NCI-H1417 treated with DMSO at 0.1 percent for 48 hours (cell line): ENCODE results near the gene RRAGB.
"Not testable (repeated sequence)": the region's sequence is repeated elsewhere in the genome, so short reads cannot be mapped to it uniquely, and the experiment has no call there.

Experiments used
- DNase-seq: peaks from one replicate; lab custom pipeline; 2025; lab: John Stamatoyannopoulos, UW

The RRAGB gene, protein sequence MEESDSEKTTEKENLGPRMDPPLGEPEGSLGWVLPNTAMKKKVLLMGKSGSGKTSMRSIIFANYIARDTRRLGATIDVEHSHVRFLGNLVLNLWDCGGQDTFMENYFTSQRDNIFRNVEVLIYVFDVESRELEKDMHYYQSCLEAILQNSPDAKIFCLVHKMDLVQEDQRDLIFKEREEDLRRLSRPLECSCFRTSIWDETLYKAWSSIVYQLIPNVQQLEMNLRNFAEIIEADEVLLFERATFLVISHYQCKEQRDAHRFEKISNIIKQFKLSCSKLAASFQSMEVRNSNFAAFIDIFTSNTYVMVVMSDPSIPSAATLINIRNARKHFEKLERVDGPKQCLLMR

DNA sequence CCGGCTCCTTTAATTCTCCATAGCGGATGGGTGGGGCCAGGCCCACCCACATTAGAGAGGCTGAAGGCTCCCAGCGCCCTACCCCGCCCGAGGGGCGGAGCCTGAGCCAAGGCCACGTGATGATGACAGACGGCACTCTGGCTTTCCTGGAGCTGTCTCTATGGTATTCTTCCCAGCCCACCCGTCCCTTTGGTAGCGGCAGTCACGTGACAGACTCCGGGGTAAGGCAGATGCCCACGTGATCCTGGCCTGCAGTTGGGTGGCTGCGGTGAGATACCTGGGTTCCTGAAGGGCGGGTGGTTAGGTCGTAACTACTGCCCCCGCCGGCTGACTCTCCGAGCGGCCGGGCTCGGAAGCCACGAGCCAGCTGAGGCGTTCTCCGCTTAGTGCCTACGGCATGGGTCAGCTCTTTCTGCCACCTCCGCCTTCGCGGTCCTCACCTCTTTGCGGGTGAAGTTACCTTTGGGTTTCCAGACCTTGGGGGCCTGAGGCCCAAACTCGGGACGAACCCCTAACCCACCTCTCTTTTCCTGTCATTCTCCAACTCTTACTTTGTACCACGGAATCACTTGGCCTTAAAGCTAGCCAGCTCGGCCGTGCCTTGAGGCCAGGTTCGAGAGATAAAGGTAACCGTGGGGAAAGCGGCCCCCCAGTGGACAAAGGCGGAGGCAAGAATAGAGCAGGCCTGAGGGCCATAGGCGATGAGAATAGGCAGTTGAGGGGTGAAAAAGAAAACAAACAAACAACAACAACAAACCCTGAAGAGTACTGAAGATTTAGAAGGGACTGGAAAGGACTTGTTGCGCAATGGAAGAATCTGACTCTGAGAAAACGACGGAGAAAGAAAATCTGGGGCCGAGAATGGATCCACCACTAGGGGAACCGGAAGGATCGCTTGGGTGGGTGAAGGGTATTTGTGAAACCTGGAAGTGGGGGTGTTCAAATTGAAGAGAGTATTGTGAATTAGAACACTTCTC, at the start of gene RRAGB:
RRAGB (plus strand) TSS at position 229 of the 977 bp plus-strand sequence; CDS start at position 808, 579 bp downstream.
- peak; percentile 54 for DNase-seq

DNA sequence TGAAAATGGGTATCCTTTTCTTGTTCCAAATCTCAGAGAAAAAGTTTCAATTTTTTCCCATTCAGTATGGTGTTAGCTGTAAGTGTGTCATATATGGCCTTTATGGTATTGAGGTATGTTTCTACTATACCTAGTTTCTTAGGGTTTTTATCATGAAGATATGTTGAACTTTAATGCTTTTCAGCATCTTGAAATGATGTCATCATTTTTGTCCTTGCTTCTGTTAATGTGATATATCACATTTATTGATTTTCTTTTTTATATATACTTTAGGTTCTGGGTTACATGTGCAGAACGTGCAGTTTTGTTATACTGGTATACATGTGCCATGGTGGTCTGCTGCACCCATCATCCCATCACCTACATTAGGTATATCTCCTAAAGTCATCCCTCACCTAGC, 49.5 kb upstream of the RRAGB start:
- DNase-seq: no peak

DNA sequence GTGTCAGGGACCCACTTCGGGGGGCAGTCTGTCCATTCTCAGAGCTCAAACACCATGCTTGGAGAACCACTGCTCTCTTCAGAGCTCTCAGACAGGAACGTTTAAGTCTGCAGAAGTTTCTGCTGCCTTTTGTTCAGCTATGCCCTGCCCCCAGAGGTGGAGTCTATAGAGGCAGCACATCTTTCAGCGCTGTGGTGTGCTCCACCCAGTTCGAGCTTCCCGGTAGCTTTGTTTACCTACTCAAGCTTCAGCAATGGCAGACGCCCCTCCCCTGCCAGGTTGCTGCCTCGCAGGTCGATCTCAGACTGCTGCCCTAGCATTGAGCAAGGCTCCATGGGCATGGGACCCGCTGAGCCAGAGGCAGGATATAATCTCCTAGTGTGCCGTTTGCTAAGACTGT, 29.0 kb upstream of the RRAGB start:
- not testable (repeated sequence) for DNase-seq

DNA sequence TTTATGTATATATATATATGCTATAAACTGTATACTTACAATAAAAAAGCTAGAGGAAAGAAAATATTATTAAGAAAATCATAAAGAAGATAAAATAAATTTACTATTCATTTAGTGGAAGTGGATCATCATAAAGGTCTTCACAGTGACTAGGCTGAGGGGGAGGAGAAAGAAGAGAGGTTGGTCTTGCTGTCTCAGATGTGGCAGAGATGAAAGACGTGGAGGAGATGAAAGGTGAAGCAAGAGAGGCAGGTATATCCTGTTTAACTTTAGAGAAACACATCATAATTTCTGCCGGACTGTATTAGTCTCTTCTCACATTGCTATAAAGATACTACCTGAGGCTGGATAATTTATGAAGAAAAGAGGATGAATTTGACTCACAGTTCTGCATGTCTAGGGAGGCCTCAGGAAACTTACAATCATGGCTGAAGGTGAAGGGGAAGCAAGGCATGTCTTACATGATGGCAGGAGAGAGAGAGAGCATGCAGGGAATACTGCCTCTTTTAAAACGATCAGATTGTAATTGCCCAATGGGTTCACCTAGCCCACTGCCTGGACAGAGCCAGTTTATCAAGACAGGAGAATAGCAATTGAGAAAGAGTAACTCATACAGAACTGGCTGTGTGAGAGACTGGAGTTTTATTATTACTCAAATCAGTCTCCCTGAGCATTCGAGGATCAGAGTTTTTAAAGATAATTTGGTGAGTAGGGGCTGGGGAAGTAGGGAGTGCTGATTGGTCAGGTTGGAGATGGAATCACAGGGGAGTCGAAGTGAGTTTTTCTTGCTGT, 22.1 kb upstream of the RRAGB start:
- DNase-seq: no peak

DNA sequence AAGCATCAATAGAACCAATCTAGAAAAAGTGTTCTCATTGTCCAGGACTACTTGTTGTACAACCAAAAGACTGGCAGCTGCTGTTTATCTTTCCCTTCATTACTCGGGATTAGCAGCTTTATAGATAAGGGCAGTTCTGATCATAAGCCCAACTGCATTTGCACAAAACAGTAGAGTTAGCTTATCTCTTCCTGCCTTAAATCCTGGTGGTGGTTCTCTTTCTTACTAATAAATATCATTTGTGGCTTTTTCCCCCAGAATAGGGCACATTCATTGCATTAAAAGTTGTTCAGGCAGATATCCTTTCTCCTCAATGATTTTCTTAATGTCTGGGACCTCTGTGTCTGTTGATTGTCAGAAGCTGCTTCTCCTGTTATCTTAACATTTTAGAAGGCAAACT, 20.2 kb upstream of the RRAGB start:
- DNase-seq: no peak

DNA sequence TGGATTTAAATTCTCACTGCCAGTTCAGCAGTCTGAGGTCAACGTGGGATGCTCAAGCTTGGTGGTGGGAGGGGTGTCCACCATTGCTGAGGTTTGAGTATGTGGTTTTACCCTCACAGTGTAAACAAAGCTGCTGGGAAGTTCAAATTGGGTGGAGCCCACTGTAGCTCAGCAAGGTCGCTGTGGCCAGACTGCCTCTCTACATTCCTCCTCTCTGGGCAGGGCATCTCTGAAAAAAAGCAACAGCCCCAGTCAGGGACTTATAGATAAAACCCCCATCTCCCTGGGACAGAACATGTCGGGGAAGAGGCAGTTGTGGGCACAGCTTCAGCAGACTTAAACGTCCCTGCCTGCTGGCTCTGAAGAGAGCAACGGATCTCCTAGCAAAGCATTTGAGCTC, 14.9 kb upstream of the RRAGB start:
- DNase-seq: no peak

DNA sequence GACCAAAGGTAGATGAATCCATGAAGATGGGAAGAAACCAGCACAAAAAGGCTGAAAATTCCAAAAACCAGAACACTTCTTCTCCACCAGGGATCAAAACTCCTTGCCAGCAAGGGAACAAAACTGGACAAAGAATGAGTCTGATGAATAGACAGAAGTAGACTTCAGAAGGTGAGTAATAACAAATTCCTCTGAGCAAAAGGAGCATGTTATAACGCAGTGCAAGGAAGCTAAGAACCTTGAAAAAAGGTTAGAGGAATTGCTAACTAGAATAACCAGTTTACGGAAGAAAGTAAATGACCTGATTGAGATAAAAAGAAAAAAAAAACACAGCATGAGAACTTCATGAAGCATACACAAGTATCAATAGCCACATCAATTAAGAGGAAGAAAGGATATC, 14.1 kb upstream of the RRAGB start:
- not testable (repeated sequence) for DNase-seq

DNA sequence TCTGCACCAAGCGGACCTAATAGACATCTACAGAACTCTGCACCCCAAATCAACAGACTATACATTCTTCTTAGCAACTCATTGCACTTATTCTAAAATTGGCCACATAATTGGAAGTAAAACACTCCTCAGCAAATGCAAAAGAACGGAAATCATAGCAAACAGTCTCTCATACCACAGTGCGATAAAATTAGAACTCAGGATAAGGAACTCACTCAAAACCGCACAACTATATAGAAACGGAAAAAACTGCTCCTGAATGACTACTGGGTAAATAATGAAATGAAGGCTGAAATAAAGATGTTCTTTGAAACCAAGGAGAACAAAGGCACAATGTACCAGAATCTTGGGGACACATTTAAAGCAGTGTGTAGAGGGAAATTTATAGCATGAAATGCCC, 12.5 kb upstream of the RRAGB start:
- not testable (repeated sequence) for DNase-seq

DNA sequence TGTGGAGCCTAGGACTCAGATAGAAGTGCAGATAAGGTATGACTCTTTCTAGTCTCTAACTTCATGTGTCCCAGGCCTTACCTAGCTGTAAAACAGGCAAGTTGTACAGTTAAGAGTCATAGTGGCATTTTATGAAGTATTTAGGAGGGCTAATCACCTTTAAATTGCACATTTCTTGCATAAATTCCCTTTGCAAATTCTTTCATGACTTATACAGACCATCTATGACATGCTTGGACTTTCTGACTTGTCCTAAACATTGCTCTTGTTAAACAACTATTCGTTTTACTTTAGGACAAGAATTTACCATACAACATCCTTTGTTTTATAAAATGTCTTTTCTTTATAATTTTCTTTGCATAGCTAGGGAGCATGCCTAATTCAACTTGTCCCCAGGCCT, 7.8 kb upstream of the RRAGB start:
- no peak for DNase-seq

DNA sequence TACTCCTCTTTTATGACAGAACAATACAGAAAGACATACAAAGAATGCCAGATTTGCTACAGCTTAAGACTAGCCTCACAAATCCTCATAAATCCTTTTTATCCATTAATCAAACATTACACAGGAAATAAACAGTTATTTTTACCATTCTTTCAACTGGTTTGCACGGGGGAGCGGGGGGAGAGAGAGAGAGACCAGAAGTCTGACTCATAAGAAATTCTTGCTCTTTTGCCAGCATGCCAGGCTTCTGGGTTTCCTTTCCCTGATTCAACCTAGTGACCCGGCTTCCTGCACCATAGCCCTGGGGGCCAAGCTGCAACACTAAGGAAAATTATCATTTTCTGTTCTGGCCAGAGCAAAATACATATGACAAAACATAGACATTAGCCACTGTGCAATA, 6.8 kb upstream of the RRAGB start:
- DNase-seq: no peak

DNA sequence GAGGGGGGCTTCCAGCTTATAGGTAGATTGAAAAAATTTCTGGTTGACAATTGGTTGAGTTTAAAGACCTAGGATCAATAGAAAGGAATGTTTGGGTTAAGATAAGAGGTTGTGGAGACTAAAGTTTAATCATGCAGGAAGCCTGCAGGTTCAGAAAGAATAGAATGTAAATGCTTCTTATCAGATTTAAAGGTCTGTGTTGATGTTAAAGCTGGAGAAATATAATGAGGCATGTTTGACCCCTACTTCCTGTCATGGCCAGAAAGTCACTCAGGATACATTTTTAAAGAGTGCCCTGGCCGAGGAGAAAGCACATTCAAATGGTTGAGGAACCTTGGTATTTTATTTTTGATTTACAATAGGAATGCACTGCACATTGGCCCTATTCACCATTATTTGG, 3.9 kb upstream of the RRAGB start:
- DNase-seq: no peak

DNA sequence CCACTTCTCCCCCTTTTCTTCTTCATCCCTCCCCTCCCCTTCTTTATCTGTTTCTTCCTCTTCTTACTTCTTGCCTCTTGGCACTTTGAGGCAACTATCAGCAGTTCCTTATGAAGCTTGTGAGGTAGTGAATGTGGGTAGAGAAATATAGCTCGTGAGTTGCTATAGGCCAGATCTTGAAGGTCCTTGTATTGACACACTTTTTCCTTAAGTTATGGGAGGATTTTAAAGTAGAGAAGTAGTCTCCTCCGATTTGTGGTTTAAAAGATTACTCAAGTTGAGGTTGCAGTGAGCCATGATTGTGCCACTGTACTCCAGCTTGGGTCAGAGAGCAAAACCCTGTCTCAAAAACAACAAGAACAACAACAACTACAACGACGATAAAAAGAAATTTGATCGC, 3.4 kb upstream of the RRAGB start:
- no peak for DNase-seq

DNA sequence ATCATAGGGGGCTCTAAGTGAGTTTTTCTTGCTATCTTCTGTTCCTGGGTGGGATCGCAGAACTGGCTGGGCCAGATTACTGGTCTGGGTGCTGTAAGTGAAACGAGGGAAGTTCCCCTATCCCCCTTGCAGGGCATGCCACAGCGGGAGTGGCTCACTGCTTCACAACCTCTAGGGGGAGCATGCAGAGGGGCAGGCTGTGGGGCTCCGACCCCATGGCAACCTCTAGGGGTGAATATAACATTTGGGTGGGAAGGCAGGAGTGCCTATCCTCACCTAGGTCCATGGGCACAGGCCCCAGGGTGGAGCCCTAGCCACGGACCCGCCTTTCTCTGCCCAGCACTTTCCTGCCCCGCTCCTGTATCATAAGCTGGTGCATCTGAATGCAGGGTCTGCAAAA, 1.7 kb upstream of the RRAGB start:
- DNase-seq: no peak

DNA sequence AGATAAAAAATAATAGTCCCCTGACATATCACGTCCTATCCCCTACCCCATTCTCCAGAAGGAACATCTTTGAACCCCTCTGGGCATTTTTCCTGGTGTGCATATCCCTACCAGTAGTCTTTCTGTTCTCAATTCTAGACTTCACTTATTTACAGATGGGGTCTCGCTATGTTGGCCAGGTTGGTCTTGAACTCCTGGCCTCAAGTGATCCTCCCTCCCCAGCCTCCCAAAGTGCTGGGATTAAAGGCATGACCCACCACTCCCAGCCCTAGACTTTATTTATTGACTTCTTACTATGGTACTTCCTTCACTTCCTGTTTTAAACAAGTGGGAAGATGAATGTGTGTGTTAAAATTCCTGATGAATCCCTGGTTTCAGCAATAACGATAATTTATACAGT, 612 bp upstream of the RRAGB start:
- no peak for DNase-seq

DNA sequence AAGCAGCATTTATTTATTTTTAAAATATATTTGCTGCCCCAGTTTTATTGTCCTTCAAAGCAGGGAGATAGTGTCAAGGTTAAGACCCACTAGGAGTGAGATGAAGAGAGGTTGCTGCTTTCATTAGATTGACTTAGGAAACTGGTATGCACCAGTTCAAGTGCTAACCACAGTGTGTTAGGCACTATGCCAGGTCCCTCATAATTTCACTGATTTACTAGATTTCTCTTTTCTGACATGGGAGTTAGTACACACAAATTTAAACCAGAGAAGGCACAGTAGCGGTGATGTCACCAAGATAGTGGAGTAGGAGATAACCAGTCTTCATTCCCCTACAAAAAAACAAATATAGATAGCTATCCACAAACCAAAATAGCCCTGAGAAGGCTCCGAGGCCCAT, 14.3 kb downstream of the RRAGB start:
- no peak for DNase-seq

DNA sequence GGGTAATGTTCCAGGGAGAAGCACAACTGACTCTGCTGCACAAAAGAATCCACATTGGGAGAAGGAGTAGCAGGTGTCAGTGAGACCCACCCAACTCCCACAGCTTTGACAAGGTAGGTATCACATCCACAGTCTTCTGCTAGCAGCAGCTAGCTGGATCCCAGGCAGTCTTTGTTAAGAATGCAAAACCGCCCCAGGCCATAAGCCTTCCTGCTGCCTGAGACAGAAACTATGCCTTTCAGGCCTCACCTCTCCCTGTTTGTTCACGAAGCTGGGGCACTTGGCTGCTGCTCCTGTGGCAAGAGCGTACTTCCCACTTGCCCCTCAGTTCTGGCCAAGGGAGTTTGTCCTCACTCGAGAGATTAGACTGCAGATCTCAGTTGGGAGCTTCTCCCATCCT, 21.4 kb downstream of the RRAGB start:
- no peak for DNase-seq

DNA sequence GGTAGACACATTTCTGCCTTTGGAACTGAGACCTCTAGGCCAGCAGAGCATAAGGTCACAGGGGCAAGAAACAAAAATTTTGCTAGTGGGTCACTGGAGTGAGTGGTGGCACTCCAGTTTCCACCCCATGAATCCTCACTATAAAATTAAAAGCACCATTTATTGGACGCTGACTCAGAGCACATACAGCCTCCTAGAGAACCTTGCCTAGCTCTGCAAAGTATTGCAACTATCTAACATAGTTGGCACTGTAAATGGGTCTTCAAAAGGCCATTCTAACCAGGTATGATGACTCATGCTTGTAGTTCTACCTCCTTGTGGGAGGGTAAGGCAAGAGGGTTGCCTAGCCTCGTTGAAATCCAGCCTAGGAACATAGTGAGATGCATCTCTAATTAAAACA, 25.1 kb downstream of the RRAGB start:
- DNase-seq: no peak

DNA sequence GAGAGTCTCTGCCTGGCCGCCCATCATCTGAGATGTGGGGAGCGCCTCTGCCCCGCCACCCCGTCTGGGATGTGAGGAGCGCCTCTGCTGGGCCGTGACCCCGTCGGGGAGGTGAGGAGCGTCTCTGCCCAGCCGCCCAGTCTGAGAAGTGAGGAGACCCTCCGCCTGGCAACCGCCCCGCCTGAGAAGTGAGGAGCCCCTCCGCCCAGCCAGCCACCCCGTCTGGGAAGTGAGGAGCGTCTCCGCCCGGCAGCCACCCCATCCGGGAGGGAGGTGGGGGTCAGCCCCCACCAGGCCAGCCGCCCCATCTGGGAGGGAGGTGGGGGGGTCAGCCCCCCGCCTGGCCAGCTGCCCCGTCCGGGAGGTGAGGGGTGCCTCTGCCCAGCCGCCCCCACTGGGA, 30.9 kb downstream of the RRAGB start:
- DNase-seq: not testable (repeated sequence)

DNA sequence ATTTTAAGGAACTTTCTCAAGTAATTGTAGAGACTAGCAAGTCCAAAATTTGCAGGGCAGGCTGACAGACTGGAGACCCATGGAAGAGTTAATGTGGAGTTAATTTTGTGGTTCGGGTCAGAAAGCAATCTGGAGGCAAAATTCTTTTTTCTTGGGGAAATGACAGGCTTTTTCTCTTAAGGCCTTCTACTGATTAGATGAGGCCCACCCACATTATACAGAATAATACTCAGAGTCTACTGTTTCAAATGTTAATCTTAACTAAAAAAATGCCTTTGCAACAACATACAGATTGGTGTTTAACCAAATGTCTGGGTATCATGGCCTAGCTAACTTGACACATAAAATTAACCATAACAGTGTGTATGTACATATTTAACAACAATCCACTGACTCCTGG, 32.7 kb downstream of the RRAGB start:
- no peak for DNase-seq

DNA sequence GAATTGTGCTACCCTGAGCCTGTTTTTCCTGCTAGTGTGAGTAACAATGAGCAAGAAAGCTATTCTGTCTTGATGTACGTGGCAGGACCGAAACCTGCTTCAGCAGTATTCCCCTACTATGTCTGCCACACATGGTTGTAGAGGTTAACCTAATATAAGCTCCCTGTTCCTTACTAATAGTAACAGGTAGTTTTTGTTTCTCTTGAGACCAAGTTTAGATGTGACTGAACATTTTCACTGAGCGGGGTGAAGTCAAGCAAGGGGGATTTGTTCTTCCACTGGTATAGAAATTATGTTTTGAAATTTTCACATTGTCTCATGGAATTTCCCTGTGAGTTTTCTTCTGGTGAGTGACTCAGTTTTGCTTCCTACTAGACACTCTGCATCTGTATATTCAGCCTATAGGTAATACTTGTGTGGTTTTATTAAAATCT, 37.3 kb downstream of the RRAGB start:
- no peak for DNase-seq

DNA sequence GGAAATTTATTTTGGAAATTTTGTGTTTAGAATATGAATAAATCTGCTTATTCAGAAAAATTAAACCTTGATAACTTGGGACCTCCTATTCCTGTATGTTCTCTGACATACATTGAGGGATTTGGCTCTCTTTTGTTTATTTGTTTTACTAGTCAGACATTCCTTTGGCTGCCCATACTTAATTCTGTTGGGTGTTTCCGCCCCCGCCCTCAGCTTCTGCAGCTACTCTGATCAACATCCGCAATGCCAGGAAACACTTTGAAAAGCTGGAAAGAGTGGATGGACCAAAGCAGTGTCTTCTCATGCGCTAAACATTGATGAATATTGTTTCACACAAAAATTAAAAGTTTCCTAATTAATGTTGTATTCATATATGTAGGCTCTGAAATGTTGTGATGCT, 40.5 kb downstream of the RRAGB start:
- DNase-seq: no peak

DNA sequence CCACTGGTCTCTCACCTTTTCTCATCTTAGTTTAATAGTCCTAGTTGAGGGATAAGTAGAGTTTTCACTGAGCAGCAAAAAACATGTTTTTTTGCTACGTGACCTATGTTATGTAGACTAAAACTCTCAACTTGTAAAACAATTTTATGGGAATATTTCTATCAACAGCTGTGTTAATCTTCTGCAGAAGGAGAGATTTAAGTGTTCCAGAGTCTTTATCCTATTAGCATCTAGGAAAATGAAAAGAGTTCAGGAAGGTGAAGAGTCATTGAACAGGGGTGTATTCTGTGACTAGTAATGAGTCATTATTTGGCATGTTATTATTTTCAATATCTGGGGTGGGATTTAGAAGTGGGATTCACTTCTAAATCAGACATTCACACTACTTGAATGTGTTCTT, 41.9 kb downstream of the RRAGB start:
- no peak for DNase-seq
